Right lobe of liver (tissue), 6 donors: ENCODE results near the gene PTPRU. TPM values are rescaled to one million over a fixed set of nuclear protein-coding genes. Genes with fewer than 3 reads are reported as not detected.

Experiments used
- ATAC-seq, 4 donors: fragments of 200-7000 bp; cut with Tn5 transposase; one replicate each; pipeline ENCODE4 v1.9.1; 2020; ENCODE audit warnings: mild to moderate bottlenecking in 4 of 4, moderate library complexity in 4 of 4
- DNase-seq, 3 donors: peaks; one replicate each; pipeline ENCODE4 v3.0.0-alpha.2; 2020
- H3K27ac ChIP-seq, 3 donors: fragments of 200-600 bp; one replicate each; pipeline ENCODE4 v1.8.0; 2022
- H3K27me3 ChIP-seq, 2 donors: fragments of 200-600 bp; one replicate each; pipeline ENCODE4 v1.8.0; 2022
- H3K36me3 ChIP-seq, 4 donors: fragments of 200-600 bp; sonication (generic) in 1 of 4; one replicate each; pipeline versions ENCODE4 v1.5.1 to v1.8.0; 2017 to 2022; ENCODE audit warnings: control low read depth in 1 of 4
- H3K4me1 ChIP-seq, 4 donors: fragments of 200-600 bp; sonication (generic) in 1 of 4; one replicate each; pipeline versions ENCODE4 v1.5.1 to v1.8.0; 2017 to 2022; ENCODE audit warnings: control low read depth in 1 of 4
- H3K4me3 ChIP-seq, 3 donors: fragments of 200-600 bp; one replicate each; pipeline ENCODE4 v1.8.0; 2022
- H3K9me3 ChIP-seq, 4 donors: fragments of 200-600 bp; sonication (generic) in 1 of 4; one replicate each; pipeline versions ENCODE4 v1.5.1 to v1.8.0; 2017 to 2022; ENCODE audit warnings: control low read depth in 1 of 4
- CTCF ChIP-seq, 4 donors: fragments of 200-600 bp in 3 of 4; fragments of 450-650 bp in 1 of 4; IDR thresholded peaks; one replicate each; pipeline versions ENCODE4 v1.5.1 to v1.8.0; 2016 to 2022; ENCODE audit warnings: antibody characterized with exemption in 4 of 4, mild to moderate bottlenecking in 2 of 4
- POLR2A ChIP-seq: fragments of 450-650 bp; IDR thresholded peaks from one replicate; pipeline ENCODE4 v1.6.1; 2017; ENCODE audit warnings: antibody characterized with exemption, mild to moderate bottlenecking
- WGBS: methylation state at CpG from one replicate; pipeline ENCODE4 v1.1.6; 2018; ENCODE audit warnings: low coverage, low lambda C conversion rate; ENCODE audit not compliant: insufficient coverage; ENCODE audit errors: missing lambda C conversion rate; 5-methylcytosine and 5-hydroxymethylcytosine counted together
- intact Hi-C, 2 donors: fragments of 100-400 bp; cut with DNase I; formaldehyde crosslinking; loops; one replicate each; pipeline versions ENCODE4 v1.11.2 to v1.14.1; 2022
- total RNA-seq, 6 experiments: library from RNA; depleted of rRNA in 2 of 6; stranded (reverse); fragments of >200 nt in 2 of 6; fragmentation: NEBNext Ultra II Directional in 3 of 6; extraction: Animal tissue kit (Norgen Biotek cat#: 25700) in 3 of 6; gene quantifications; one replicate each; pipeline versions ENCODE4 v1.1.0 to v1.2.4, GENCODE V29; 2016 to 2023
- donor health status: DM: no; HTN: yes; CAD: no.
- donor health status: DM: no; HTN: no; CAD: no.
- donor health status: DM: no; HTN: no; CAD: no.
- donor health status: DM: no; HTN: yes; CAD: no.
- donor health status: DM: no; HTN: yes; CAD: no.

The PTPRU gene
- total RNA-seq, 6 experiments from 2014 or later = 4.8 to 22.3 (median 14.5) TPM

- TF ChIP-seq CTCF (IDR thresholded peaks at IDR 0.05) = no peak
- Histone ChIP-seq H3K27me3 (no peaks in the 10 kb centered on the region), H3K4me3 (no peak overlapping the region), H3K27ac (no peak overlapping the region), H3K4me1 (no peaks in the 10 kb centered on the region), H3K9me3 (no peaks in the 10 kb centered on the region), H3K36me3 (no peaks in the 10 kb centered on the region)
- ATAC-seq (no peak), DNase-seq (no peak)
- intact Hi-C loops = no loop called here
- 58% methylated on average over 6 of the region's 7 CpGs for WGBS
Measured at GRCh38 chr1:29357452-29357851, 121.1 kb downstream of the PTPRU start.

DNA sequence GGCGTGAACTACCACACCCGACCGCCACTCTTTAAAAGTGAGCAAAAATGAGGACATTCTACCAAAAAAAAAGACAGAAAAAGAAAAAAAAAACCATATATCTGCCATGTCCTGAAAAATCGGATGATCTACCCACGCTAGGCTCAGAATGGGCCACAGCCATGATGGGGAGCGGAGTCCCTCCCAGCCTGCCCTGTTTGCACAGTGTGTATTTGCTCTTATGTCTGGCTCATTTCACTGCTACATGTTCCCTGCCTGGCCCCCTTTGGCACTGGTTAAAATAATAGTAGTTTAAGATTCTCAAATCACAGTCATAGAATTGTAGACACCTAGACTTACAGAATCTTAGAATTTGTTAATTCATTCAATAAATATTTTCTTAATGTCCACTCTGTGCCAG is 121.9 kb downstream of the PTPRU start:
- DNase-seq = no peak
- Histone ChIP-seq H3K4me3 (no peak overlapping the region), H3K27ac (no peak overlapping the region), H3K36me3 (no peaks in the 10 kb centered on the region), H3K27me3 (no peaks in the 10 kb centered on the region), H3K9me3 (no peaks in the 10 kb centered on the region), H3K4me1 (no peaks in the 10 kb centered on the region)
- intact Hi-C loops = no loop called here
- WGBS = 66% methylated on average over 5 of the region's 6 CpGs
- ATAC-seq = no peak
- TF ChIP-seq CTCF (IDR thresholded peaks at IDR 0.05) (no peak), POLR2A (no peak)

- no peaks in the 10 kb centered on the region for H3K36me3 ChIP-seq
- intact Hi-C loops = no loop called here
- no peak overlapping the region for H3K27ac ChIP-seq
- ATAC-seq = no peak
- WGBS = 69% methylated on average over 3 of the region's 3 CpGs
- no peak overlapping the region for H3K4me3 ChIP-seq
- H3K27me3 ChIP-seq = no peaks in the 10 kb centered on the region
- no peaks in the 10 kb centered on the region for H3K4me1 ChIP-seq
- no peak for TF ChIP-seq CTCF (IDR thresholded peaks at IDR 0.05)
- no peak for TF ChIP-seq POLR2A
- H3K9me3 ChIP-seq = no peaks in the 10 kb centered on the region
- DNase-seq = no peak
Measured at GRCh38 chr1:29360768-29361167, 124.4 kb downstream of the PTPRU start.

- 54% methylated on average over 3 of the region's 6 CpGs for WGBS
- no peak for TF ChIP-seq POLR2A
- TF ChIP-seq CTCF (IDR thresholded peaks at IDR 0.05) = no peak
- no peak for DNase-seq
- intact Hi-C loops = no loop called here
- Histone ChIP-seq H3K4me1 (no peaks in the 10 kb centered on the region), H3K4me3 (no peak overlapping the region), H3K27me3 (no peaks in the 10 kb centered on the region), H3K27ac (no peak overlapping the region), H3K36me3 (no peaks in the 10 kb centered on the region), H3K9me3 (no peaks in the 10 kb centered on the region)
- no peak for ATAC-seq
Measured at GRCh38 chr1:29361686-29362085, 125.4 kb downstream of the PTPRU start.

DNA sequence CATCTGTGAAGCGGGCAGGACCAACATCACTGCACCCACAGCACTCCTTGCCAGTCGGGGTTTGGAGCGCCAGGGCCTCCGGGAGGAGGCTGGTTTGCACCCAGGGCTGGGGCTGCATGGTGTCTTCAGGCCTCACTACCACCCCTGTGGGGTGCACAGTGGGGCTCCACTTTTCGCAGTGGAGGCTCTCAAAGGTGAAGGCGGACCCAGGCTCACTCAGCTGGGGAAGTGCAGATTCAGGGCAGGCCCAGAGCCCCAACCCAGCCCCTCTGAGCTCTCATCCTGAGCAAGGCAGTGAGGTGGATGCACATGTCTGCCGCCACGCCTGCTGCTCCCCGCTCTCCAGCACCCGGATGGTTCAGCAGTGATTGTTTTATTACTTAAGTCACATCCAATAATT is 125.8 kb downstream of the PTPRU start:
- Histone ChIP-seq H3K4me1 (no peaks in the 10 kb centered on the region), H3K9me3 (no peaks in the 10 kb centered on the region), H3K27me3 (no peaks in the 10 kb centered on the region), H3K36me3 (no peaks in the 10 kb centered on the region), H3K4me3 (no peak overlapping the region), H3K27ac (no peak overlapping the region)
- DNase-seq (no peak), ATAC-seq (peak in 1 of 4 donors; percentile 8)
- TF ChIP-seq POLR2A (no peak), CTCF (IDR thresholded peaks at IDR 0.05) (no peak)
- WGBS = 62% methylated on average over 3 of the region's 10 CpGs
- intact Hi-C loops = no loop called here
